ENCODE data around the gene RANBP3. TPM values are rescaled to one million over a fixed set of nuclear protein-coding genes. Genes with fewer than 3 reads are reported as not detected.

Gene RANBP3
- total and polyA plus RNA-seq, 4 donors: 33.6 to 67.7 (median 54.9) TPM

- H3K4me1 ChIP-seq (ENCODE audit: control insufficient read depth in 5 of 5, insufficient read depth in 5 of 5, low read length in 5 of 5): peaks cover 0 to 10% (median 0%) of the 10 kb centered on the region in 5 donors
- peaks cover 0 to 8% (median 3%) of the 10 kb centered on the region in 4 donors for H3K36me3 ChIP-seq (ENCODE audit: control insufficient read depth in 4 of 4, insufficient read depth in 4 of 4, low read length in 4 of 4)
- H3K27ac ChIP-seq (ENCODE audit: low read depth in 1 of 2, low read length in 1 of 2): no peak overlapping the region
- ATAC-seq (ENCODE audit: insufficient read depth, low FRiP score) (no peak), DNase-seq (no peak)
- no peak overlapping the region for H3K9ac ChIP-seq (ENCODE audit: insufficient read depth in 1 of 2, low read length in 2 of 2)
- no peaks in the 10 kb centered on the region for H3K9me3 ChIP-seq (ENCODE audit: control insufficient read depth in 4 of 4, insufficient read depth in 3 of 4, low read length in 3 of 4)
- TF ChIP-seq CTCF (IDR thresholded peaks at IDR 0.05; ENCODE audit: control extremely low read depth, extremely low read depth): no peak
- WGBS, 2 donors: 82 to 83% methylated on average over 10 to 14 of the region's 14 CpGs
- no peak overlapping the region for H3K4me3 ChIP-seq
- H3K27me3 ChIP-seq (ENCODE audit: control insufficient read depth in 3 of 3, insufficient read depth in 3 of 3, low read length in 2 of 3): no peaks in the 10 kb centered on the region
Measured at GRCh38 chr19:5908773-5909442, 69.0 kb downstream of the RANBP3 start.

- DNase-seq (no peak), ATAC-seq (ENCODE audit: insufficient read depth, low FRiP score) (no peak)
- 65 to 71% methylated on average over 5 of the region's 5 CpGs for WGBS, 2 donors
- H3K4me1 ChIP-seq (ENCODE audit: control insufficient read depth in 5 of 5, insufficient read depth in 5 of 5, low read length in 5 of 5): peaks cover 0 to 16% (median 0%) of the 10 kb centered on the region in 5 donors
- no peak overlapping the region for H3K4me3 ChIP-seq
- no peak overlapping the region for H3K9ac ChIP-seq (ENCODE audit: insufficient read depth in 1 of 2, low read length in 2 of 2)
- peaks cover 0 to 8% (median 3%) of the 10 kb centered on the region in 4 donors for H3K36me3 ChIP-seq (ENCODE audit: control insufficient read depth in 4 of 4, insufficient read depth in 4 of 4, low read length in 4 of 4)
- no peaks in the 10 kb centered on the region for H3K9me3 ChIP-seq (ENCODE audit: control insufficient read depth in 4 of 4, insufficient read depth in 3 of 4, low read length in 3 of 4)
- no peaks in the 10 kb centered on the region for H3K27me3 ChIP-seq (ENCODE audit: control insufficient read depth in 3 of 3, insufficient read depth in 3 of 3, low read length in 2 of 3)
- no peak for TF ChIP-seq CTCF (IDR thresholded peaks at IDR 0.05; ENCODE audit: control extremely low read depth, extremely low read depth)
- no peak overlapping the region for H3K27ac ChIP-seq (ENCODE audit: low read depth in 1 of 2, low read length in 1 of 2)
Measured at GRCh38 chr19:5907241-5907640, 70.7 kb downstream of the RANBP3 start.

- Histone ChIP-seq H3K27ac (ENCODE audit: low read depth in 1 of 2, low read length in 1 of 2) (peak overlapping the region; percentile 87 to 89), H3K27me3 (ENCODE audit: control insufficient read depth in 3 of 3, insufficient read depth in 3 of 3, low read length in 2 of 3) (no peaks in the 10 kb centered on the region), H3K9me3 (ENCODE audit: control insufficient read depth in 4 of 4, insufficient read depth in 3 of 4, low read length in 3 of 4) (no peaks in the 10 kb centered on the region), H3K4me3 (peak overlapping the region; percentile 71), H3K9ac (ENCODE audit: insufficient read depth in 1 of 2, low read length in 2 of 2) (peak overlapping the region; percentile 8 to 46), H3K4me1 (ENCODE audit: control insufficient read depth in 5 of 5, insufficient read depth in 5 of 5, low read length in 5 of 5) (peaks cover 0 to 16% (median 0%) of the 10 kb centered on the region in 5 donors), H3K36me3 (ENCODE audit: control insufficient read depth in 4 of 4, insufficient read depth in 4 of 4, low read length in 4 of 4) (peaks cover 0 to 10% (median 5%) of the 10 kb centered on the region in 4 donors)
- TF ChIP-seq CTCF (IDR thresholded peaks at IDR 0.05; ENCODE audit: control extremely low read depth, extremely low read depth): no peak
- DNase-seq: no peak
- no peak for ATAC-seq (ENCODE audit: insufficient read depth, low FRiP score)
- WGBS, 2 donors: 47 to 51% methylated on average over 31 of the region's 31 CpGs
Measured at GRCh38 chr19:5905114-5905778, 72.7 kb downstream of the RANBP3 start.

Measured in lung (tissue), 12 donors.